Measurements from ENCODE around the gene MYO1C.
"Not testable (repeated sequence)": the region's sequence is repeated elsewhere in the genome, so short reads cannot be mapped to it uniquely, and the experiment has no call there.

The MYO1C gene

DNA sequence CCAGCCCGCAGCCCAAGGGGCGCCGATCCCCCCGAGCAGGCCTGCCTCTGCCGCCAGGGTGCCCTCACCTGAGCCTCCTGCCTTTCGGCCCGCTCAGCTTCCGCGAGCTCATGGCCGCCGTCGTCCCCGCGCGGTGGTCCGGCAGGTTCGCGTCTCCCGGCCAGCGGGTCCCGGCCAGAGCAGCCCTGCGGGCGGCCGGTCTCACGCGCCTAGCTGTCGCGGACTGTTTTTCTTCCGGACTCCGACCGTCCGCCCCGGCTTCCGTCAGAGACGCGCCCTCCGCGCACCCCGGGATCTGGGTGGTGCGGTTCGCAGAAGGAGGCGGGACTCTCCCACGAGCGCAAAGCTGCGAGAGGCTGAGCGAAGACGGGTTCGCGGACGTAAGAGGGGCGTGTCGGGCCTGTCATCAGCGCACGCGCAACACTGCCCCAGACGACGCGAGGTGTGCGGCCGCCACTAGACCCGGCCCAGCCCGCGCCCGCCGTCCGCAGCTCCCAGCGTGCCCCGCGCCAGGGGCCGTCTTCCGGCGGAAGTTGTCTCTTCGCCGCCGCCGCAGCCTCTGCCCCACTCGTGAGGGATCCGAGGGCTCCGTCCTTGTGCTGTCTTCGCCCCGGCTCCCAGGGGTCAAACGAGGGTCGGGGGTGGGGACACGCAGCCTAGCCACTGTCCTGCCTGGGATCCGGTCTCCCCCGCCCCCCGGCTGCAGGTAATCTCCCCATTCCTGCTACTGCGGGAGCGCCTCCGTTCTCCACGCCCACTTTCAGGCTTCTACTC, 24.1 kb upstream of the MYO1C start, which contains the start of gene INPP5K:
Gene INPP5K, minus strand, starts transcription at position 225 of the 774 bp plus-strand sequence. Its CDS starts 113 bp downstream, at position 112.
- Mint-ChIP-seq H3K27me3 (no peaks in the 10 kb centered on the region), H3K36me3 (peaks cover 15% of the 10 kb centered on the region)

DNA sequence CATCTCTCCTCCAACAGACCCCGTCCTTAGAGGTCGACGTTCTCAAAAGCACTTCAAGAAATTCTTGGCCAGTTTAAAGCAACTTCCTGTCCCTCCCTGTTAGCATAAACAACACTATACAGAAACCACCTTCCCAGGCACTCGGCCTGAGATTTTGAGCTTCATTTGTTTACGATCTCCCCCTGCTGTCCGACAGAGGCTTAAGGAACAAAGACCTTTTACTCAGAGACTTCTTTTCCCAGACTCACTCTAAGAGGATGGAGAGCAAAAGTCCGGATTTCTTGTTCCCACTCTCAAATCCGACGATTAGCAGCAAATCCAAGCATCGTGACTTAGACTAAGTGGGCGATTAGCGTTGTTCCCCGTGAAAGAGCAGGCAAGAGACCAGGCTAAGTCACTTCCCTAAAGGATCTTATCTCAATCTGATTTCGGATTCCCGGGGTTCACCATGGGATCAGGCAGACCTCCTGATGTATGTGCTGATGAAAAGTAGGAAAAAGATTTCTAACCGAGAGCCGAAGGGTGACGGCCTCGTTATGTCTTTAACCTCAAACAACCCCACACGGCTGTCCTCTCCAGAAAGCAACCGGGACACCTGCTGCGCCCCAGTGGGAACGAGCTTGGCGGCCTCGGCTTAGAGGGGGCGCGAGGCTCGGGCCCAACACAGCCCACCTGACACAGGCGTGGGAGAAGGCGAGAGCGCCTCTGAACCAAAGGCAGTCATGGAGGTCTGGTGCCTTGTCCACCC, 23.3 kb upstream of the MYO1C start:
- peaks cover 18% of the 10 kb centered on the region for H3K36me3 Mint-ChIP-seq

More for the DNA sequence above, 24.1 kb upstream of the MYO1C start, which contains the start of gene INPP5K:
- H3K9me3 Mint-ChIP-seq, result no peaks in the 10 kb centered on the region
- peak within 1 kb of the TSS; percentile 98 for H3K27ac Mint-ChIP-seq
- H3K4me1 Mint-ChIP-seq, result peaks cover 35% of the 10 kb centered on the region
- DNase-seq, result peak; percentile 99
- CTCF ChIA-PET, result interaction anchor here (0.7 to 3.0 kb wide), 11 partner anchors 10 to 460 kb away, joined by 3 to 53 read pairs (median 3); no protein-coding TSS in a partner anchor
- H3K4me3 Mint-ChIP-seq, result peak within 1 kb of the TSS; percentile 96

DNA sequence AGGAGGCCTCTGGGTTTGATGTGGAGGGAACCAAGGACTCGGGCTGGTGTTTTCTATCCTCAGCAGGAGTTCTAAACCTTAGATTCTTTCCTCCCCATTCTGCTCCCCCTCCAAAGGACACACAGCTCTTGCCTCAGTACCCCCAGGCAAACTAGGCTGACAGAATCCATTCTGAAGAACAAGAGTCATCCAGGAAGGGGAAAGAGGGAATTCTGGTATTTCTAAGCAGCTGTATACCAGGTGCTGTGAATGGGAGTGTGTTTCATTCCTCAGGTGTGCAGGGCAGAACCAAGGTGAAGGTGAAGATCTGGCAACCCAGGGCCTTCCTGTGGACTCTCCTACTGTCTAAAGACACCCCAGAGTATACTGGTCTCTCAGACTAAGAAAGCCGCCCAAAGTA, 19.9 kb upstream of the MYO1C start:
- CTCF ChIA-PET, result interaction anchor here (0.5 to 2.0 kb wide), 3 partner anchors 20 to 147 kb away, joined by 3 to 4 read pairs (median 3); no protein-coding TSS in a partner anchor
- no peak for DNase-seq
- Mint-ChIP-seq H3K36me3 (peaks cover 34% of the 10 kb centered on the region), H3K4me3 (no peak overlapping the region), H3K27ac (peak overlapping the region; percentile 45), H3K27me3 (no peaks in the 10 kb centered on the region), H3K4me1 (peaks cover 36% of the 10 kb centered on the region), H3K9me3 (no peaks in the 10 kb centered on the region)

More for the DNA sequence above, 23.3 kb upstream of the MYO1C start:
- CTCF ChIA-PET, result interaction anchor here (0.7 to 3.0 kb wide), 15 partner anchors 11 to 459 kb away, joined by 3 to 53 read pairs (median 3); no protein-coding TSS in a partner anchor
- H3K4me3 Mint-ChIP-seq, result peak overlapping the region; percentile 96
- peak; percentile 76 for DNase-seq
- no peaks in the 10 kb centered on the region for H3K9me3 Mint-ChIP-seq
- H3K27me3 Mint-ChIP-seq, result no peaks in the 10 kb centered on the region
- peak overlapping the region; percentile 98 for H3K27ac Mint-ChIP-seq
- peaks cover 35% of the 10 kb centered on the region for H3K4me1 Mint-ChIP-seq

DNA sequence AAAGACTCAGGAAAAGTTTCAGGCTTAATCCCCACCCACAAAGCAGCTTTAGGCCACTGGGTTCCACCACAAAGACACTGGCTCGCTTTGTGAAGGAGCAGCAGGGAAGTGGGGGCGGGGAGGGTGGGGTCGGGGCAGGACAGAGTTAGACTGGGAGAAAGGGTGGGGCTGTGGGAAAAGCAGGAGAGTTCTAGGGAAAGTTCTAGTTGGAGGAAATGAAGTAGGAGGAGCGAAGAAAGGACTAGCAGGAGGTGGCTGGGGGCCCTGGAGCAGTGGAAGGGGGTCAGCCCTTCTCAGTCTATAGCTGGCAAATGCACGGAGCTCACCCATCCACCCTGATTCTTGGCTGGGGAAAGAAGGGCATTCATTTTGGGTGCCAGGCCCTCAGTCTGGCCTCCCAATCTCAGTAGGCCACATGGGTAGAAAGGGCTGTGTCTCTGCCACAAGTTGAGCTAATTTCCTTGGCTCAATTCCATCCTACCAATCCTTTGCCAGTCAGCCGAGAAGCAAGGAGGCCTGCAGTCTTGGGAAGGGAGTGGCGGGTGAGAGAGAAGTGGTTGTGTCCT, 19.4 kb upstream of the MYO1C start:
- CTCF ChIA-PET, result interaction anchor here (1.0 to 2.0 kb wide), 2 partner anchors 21 to 146 kb away, joined by 3 to 4 read pairs; no protein-coding TSS in a partner anchor
- peaks cover 36% of the 10 kb centered on the region for H3K4me1 Mint-ChIP-seq
- no peaks in the 10 kb centered on the region for H3K27me3 Mint-ChIP-seq
- H3K9me3 Mint-ChIP-seq, result no peaks in the 10 kb centered on the region
- DNase-seq, result no peak
- H3K36me3 Mint-ChIP-seq, result peaks cover 37% of the 10 kb centered on the region
- peak overlapping the region; percentile 45 for H3K27ac Mint-ChIP-seq
- H3K4me3 Mint-ChIP-seq, result no peak overlapping the region

DNA sequence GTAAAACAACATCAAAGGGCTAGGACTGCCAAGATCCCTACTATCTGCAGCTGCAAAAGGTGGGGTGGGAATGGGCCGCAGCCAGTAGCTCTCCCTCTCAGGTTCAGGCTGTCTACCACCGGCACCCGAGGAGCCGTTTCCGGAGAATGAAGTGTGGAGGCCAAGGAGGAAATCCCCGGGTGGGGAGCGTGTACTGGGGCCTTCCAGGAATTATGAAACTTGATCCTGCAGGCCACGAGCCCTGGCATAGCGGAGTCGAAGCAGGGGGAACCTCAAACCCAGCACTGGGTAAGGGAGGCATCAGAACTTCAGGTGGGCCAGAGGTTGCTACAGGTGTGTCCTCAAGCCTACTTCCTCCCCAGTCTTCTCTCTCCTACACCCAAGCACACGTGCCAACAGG, 18.8 kb upstream of the MYO1C start:
- Mint-ChIP-seq H3K36me3 (peaks cover 42% of the 10 kb centered on the region), H3K27ac (no peak overlapping the region), H3K4me1 (peaks cover 36% of the 10 kb centered on the region), H3K27me3 (no peaks in the 10 kb centered on the region), H3K9me3 (no peaks in the 10 kb centered on the region), H3K4me3 (no peak overlapping the region)
- no peak for DNase-seq
- CTCF ChIA-PET, result interaction anchor here (1.3 to 2.4 kb wide), 2 partner anchors 10 to 146 kb away, joined by 4 to 9 read pairs; no protein-coding TSS in a partner anchor

DNA sequence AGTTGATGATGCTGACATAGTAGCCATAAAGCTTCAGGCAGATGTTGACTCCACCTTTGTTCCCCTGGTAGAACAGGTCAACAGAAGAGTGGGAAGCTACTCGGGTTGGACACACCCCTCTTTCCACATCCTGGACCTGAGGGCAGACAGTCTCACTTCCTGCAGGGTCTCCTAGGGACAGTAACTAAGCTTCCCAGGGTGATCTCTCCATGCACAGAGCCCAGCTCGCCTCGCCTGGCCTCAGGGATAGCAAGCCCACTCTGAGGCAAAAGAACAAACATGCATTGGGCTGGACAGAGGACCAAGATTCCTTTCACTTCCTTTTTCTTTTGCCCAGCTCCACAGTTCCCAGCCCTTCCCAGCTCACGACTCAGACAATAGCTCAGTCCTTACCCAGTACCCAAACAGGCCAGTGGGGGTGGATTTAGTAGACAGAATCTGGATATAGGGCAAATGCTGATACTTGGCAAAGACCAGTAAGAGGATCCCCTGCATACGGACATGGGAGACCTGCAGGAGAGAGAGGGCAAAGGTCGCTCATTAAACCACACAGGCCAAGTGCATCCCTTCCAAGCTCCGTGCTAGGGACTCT, 16.9 kb upstream of the MYO1C start:
- peaks cover 22% of the 10 kb centered on the region for H3K4me1 Mint-ChIP-seq
- H3K36me3 Mint-ChIP-seq, result peaks cover 41% of the 10 kb centered on the region

DNA sequence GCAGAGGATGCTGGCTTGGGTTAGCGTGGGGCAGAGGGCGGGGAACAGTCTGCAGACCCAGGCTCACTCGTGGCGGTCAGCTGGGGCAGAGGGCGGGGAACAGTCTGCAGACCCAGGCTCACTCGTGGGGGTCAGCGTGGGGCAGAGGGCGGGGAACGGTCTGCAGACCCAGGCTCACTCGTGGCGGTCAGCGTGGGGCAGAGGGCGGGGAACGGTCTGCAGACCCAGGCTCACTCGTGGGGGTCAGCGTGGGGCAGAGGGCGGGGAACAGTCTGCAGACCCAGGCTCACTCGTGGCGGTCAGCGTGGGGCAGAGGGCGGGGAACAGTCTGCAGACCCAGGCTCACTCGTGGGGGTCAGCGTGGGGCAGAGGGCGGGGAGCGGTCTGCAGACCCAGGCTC, 16.2 kb upstream of the MYO1C start:
- H3K9me3 Mint-ChIP-seq, H3K27me3 Mint-ChIP-seq, H3K4me3 Mint-ChIP-seq, H3K27ac Mint-ChIP-seq, DNase-seq: not testable (repeated sequence)
- CTCF ChIA-PET, result interaction anchor here (1.1 kb wide), 1 partner anchor 11 kb away, joined by 3 read pairs; no protein-coding TSS in a partner anchor
- H3K36me3 Mint-ChIP-seq, result peaks cover 39% of the 10 kb centered on the region
- peaks cover 18% of the 10 kb centered on the region for H3K4me1 Mint-ChIP-seq

More for the DNA sequence above, 16.9 kb upstream of the MYO1C start:
- CTCF ChIA-PET, result interaction anchor here (1.1 to 2.4 kb wide), 2 partner anchors 12 to 144 kb away, joined by 3 to 9 read pairs; no protein-coding TSS in a partner anchor
- H3K4me3 Mint-ChIP-seq, result no peak overlapping the region
- no peak overlapping the region for H3K27ac Mint-ChIP-seq
- no peak for DNase-seq
- H3K9me3 Mint-ChIP-seq, result no peaks in the 10 kb centered on the region
- H3K27me3 Mint-ChIP-seq, result no peaks in the 10 kb centered on the region

DNA sequence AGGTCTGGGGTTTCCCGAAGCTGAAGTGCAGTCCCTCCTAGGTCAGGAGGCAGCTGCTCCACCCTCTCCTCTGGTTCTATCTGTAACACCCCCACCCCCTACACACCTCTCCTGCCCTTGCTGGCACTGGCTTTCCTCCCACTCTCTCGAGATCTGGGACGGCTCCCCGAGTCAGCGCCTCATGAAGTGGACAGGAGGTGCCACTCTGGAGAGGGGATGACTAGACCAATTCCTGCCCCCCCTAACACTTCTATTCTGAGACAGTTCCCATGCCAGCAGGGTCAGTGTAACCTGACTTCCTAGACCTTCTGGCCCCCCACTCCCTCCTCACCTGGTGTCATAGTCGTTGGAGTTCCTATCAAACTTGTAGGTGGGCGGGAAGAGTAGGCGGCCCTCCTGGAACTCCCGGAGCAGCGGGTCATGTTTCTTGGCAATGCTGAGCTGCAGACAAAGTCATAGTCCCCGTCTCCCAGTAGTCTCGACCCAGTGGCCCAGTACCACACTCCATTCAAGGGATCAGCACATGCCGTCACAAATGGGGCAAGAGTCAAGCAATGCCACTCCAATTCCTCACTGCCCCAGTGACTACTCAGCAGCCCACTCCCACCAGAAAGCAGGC, 14.3 kb upstream of the MYO1C start:
- H3K4me1 Mint-ChIP-seq, result peaks cover 16% of the 10 kb centered on the region
- CTCF ChIA-PET, result interaction anchor here (1.2 kb wide), 1 partner anchor 26 kb away, joined by 3 read pairs; no protein-coding TSS in a partner anchor
- H3K36me3 Mint-ChIP-seq, result peaks cover 31% of the 10 kb centered on the region
- no peak overlapping the region for H3K27ac Mint-ChIP-seq
- H3K4me3 Mint-ChIP-seq, result no peak overlapping the region
- DNase-seq, result no peak
- H3K27me3 Mint-ChIP-seq, result no peaks in the 10 kb centered on the region
- no peaks in the 10 kb centered on the region for H3K9me3 Mint-ChIP-seq

DNA sequence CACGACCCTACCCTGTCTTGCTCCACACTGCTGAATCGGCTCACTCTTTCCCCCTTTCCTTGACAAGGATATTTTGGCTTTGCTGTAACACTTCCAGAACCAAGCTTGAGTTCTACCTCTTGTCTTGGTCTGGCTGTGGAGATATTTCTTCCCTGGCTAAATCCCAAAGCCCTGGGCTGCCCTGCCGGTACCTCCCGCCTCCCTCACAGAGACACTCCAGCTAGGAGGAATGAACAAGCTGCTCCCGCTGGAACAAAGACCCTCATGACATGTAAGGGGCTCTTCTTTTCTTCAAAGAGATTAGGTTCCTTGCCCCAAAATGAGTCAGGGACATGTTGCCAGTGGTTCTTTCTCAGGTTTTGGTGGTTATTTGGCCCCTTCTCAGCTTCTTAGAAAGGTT, 13.1 kb upstream of the MYO1C start:
- peaks cover 16% of the 10 kb centered on the region for H3K4me1 Mint-ChIP-seq
- no peak overlapping the region for H3K27ac Mint-ChIP-seq
- no peaks in the 10 kb centered on the region for H3K27me3 Mint-ChIP-seq
- no peak overlapping the region for H3K4me3 Mint-ChIP-seq
- no peak for DNase-seq
- H3K9me3 Mint-ChIP-seq, result no peaks in the 10 kb centered on the region
- H3K36me3 Mint-ChIP-seq, result peaks cover 26% of the 10 kb centered on the region
- CTCF ChIA-PET, result no interaction called here

DNA sequence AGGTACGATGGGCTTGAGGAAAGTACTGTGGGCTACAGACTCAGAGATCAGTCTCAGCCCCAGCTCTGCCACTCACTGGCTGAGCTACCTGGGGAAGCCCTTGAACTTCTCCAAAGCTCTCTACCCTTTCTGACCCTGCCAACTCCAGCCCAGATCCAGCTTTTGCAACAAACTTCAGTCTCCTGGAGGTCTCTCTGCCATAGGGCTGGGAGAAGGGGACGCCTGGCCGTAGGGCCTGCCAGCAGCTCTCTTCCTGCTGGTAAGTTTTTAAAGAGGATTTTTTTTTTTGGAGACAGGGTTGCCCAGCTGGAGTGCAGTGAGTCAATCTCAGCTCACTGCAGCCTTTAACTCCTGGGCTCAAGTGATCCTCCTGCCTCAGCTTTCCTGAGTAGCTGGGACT, 12.4 kb upstream of the MYO1C start:
- peaks cover 26% of the 10 kb centered on the region for H3K36me3 Mint-ChIP-seq
- no peak overlapping the region for H3K27ac Mint-ChIP-seq

DNA sequence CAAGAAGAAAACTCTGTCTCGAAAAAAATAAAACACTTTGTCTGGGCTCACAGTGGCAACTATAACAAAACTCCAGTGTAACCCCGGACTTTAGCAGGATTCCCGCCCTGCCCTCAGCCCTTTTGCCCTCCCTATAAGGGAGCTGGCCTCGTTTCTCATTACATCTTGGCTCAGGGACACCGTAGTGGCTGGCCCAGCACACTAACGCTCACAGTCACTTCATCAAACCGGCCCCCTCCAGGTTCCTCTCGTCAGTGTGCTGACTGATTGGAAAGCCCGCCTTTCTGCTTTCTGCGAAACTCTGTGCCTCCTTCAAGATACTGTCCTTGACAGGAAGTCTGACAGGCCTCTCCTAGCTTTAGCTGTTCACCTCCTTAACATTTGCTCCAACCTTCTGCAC, 11.2 kb upstream of the MYO1C start:
- CTCF ChIA-PET, result no interaction called here
- H3K36me3 Mint-ChIP-seq, result peaks cover 19% of the 10 kb centered on the region
- H3K9me3 Mint-ChIP-seq, result no peaks in the 10 kb centered on the region
- no peak for DNase-seq
- H3K4me1 Mint-ChIP-seq, result peaks cover 6% of the 10 kb centered on the region
- H3K27ac Mint-ChIP-seq, result no peak overlapping the region
- no peak overlapping the region for H3K4me3 Mint-ChIP-seq
- H3K27me3 Mint-ChIP-seq, result no peaks in the 10 kb centered on the region

More for the DNA sequence above, 12.4 kb upstream of the MYO1C start:
- CTCF ChIA-PET, result interaction anchor here (1.3 kb wide), 1 partner anchor 10 kb away, joined by 5 read pairs; no protein-coding TSS in a partner anchor
- no peak overlapping the region for H3K4me3 Mint-ChIP-seq
- no peak for DNase-seq
- peaks cover 15% of the 10 kb centered on the region for H3K4me1 Mint-ChIP-seq
- H3K27me3 Mint-ChIP-seq, result no peaks in the 10 kb centered on the region
- no peaks in the 10 kb centered on the region for H3K9me3 Mint-ChIP-seq

DNA sequence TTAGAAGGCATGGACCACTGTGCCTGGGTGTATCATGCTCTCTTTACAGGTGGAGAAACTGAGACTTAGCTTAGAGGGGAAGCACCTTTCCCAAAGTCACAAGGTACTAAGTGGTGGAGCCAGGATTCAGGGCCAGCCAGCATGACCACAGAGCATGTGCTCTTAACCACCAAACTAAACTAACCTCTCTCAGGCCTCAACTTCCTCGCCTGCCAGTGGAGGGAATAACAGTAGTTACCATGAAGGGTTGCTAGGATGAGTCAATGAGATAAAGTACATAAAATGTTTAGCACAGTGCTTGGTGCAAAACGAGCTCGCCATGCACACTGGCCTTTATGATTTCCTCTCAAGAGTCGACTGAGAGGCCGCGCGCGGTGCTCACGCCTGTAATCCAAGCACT, 6.4 kb upstream of the MYO1C start:
- no peaks in the 10 kb centered on the region for H3K27me3 Mint-ChIP-seq
- H3K4me3 Mint-ChIP-seq, result no peak overlapping the region
- peaks cover 6% of the 10 kb centered on the region for H3K36me3 Mint-ChIP-seq
- no peaks in the 10 kb centered on the region for H3K9me3 Mint-ChIP-seq
- DNase-seq, result no peak
- CTCF ChIA-PET, result interaction anchor here (0.6 kb wide), 1 partner anchor 16 kb away, joined by 3 read pairs; no protein-coding TSS in a partner anchor
- H3K27ac Mint-ChIP-seq, result no peak overlapping the region
- H3K4me1 Mint-ChIP-seq, result no peaks in the 10 kb centered on the region

DNA sequence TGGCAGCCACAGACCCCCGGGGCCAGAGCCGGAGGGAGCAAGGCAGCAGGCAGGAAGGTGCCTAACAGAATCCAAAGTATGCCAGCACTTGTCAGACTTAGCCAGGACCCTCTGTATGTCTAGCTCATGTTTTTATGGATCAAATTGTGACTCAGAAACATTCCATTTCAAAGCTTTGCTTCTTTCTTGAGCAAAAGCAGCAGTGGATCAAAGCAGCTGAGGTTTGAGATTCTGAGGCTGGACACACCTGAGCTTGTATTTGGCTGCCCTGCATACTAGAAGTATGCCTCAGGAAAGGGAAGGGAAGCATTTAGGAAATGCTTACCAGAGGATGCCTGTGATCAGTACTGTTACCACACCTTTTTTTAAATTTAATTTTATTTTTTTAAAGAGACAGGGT, 5.7 kb upstream of the MYO1C start:
- Mint-ChIP-seq H3K9me3 (no peaks in the 10 kb centered on the region), H3K4me3 (no peak overlapping the region), H3K36me3 (peaks cover 7% of the 10 kb centered on the region), H3K4me1 (peaks cover 2% of the 10 kb centered on the region), H3K27me3 (peaks cover 4% of the 10 kb centered on the region), H3K27ac (no peak overlapping the region)
- DNase-seq, result no peak
- CTCF ChIA-PET, result interaction anchor here (0.6 to 1.5 kb wide), 2 partner anchors 11 to 17 kb away, joined by 3 read pairs; no protein-coding TSS in a partner anchor
